Eye (tissue), 1 donor: ENCODE measurements around the gene CCDC138.

Source experiments
- DNase-seq: peaks from one replicate; pipeline ENCODE4 v3.0.0-alpha.2; 2015

The CCDC138 gene

GRCh38 chr2:108920686-108921085, 134.1 kb downstream of the CCDC138 start:
- no peak for DNase-seq

GRCh38 chr2:108921096-108922030, 134.8 kb downstream of the CCDC138 start:
- no peak for DNase-seq

- DNase-seq, result no peak
Measured at GRCh38 chr2:108922141-108922915, 135.8 kb downstream of the CCDC138 start.

- no peak for DNase-seq
Measured at GRCh38 chr2:108923019-108923700, 136.6 kb downstream of the CCDC138 start.

DNA sequence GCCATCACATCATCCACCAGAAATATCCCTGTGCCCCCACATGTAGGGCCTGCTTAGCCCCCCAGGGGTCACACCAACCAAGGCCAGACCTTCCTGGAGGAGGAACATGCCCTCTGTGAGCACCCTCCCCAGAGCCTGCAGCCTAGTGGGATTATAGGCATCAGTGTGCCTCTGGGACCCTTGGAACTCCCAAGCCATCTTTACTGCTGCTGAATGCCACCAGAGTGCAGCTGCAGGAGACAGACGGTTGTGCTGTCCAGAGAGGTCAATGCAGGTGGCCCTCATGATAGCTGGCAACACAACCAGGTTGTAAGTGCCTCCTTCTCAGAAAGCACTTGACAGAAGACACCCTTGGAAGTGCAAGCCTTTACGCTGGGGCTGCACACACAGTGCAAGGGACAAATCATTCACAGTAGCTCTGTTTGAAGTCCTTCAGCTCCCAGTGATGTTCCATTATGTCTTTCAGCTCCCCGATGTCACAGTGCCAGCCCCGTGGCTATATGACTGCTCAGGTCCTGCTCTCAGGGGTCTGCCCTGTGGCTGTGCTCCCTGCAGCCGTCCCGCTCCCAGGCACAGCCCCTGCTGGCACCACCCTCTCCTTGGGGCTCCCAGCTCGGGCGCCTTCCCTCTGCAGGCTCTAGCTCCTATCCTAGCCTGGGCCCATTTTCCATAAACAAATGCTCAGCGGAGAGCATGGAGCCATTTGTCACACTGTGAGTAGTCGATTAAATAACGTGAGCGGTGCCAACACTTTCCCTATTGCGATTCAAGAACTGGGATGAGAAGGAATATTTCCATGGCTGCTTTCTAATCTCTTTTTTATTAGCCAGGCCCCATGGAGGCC, 137.4 kb downstream of the CCDC138 start:
- no peak for DNase-seq

- DNase-seq, result no peak
Measured at GRCh38 chr2:108924580-108925251, 138.1 kb downstream of the CCDC138 start.

GRCh38 chr2:108925286-108925685, 138.7 kb downstream of the CCDC138 start:
- DNase-seq, result no peak

GRCh38 chr2:108925735-108926134, 139.2 kb downstream of the CCDC138 start:
- no peak for DNase-seq
